ENCODE measurements around the gene KRT73. TPM values are rescaled to one million over a fixed set of nuclear protein-coding genes. Genes with fewer than 3 reads are reported as not detected.

The KRT73 gene
- total and polyA plus RNA-seq, 2 experiments from 2014 or later: not detected

GRCh38 chr12:52662918-52663229, 44.5 kb upstream of the KRT73 start (continued):
- no peak for TF ChIP-seq CREB1 (CRISPR knock-in tag; IDR thresholded peaks at IDR 0.05; ENCODE audit: low read depth)
- no peak for TF ChIP-seq ZNF331 (CRISPR knock-in tag; IDR thresholded peaks at IDR 0.05; ENCODE audit: low read depth)
- no peak for TF ChIP-seq EZH2phosphoT487 (IDR thresholded peaks at IDR 0.05; ENCODE audit: unreplicated experiment)
- TF ChIP-seq POLR2AphosphoS5 (IDR thresholded peaks at IDR 0.05; ENCODE audit: low read depth): no peak

GRCh38 chr12:52662093-52662917, 43.9 kb upstream of the KRT73 start:
- no peak for TF ChIP-seq POLR2AphosphoS5 (IDR thresholded peaks at IDR 0.05; ENCODE audit: low read depth)
- no peak for TF ChIP-seq ZNF331 (CRISPR knock-in tag; IDR thresholded peaks at IDR 0.05; ENCODE audit: low read depth)
- TF ChIP-seq EZH2 (IDR thresholded peaks at IDR 0.05; ENCODE audit: low read depth, unreplicated experiment): no peak
- TF ChIP-seq, protein P1, sequence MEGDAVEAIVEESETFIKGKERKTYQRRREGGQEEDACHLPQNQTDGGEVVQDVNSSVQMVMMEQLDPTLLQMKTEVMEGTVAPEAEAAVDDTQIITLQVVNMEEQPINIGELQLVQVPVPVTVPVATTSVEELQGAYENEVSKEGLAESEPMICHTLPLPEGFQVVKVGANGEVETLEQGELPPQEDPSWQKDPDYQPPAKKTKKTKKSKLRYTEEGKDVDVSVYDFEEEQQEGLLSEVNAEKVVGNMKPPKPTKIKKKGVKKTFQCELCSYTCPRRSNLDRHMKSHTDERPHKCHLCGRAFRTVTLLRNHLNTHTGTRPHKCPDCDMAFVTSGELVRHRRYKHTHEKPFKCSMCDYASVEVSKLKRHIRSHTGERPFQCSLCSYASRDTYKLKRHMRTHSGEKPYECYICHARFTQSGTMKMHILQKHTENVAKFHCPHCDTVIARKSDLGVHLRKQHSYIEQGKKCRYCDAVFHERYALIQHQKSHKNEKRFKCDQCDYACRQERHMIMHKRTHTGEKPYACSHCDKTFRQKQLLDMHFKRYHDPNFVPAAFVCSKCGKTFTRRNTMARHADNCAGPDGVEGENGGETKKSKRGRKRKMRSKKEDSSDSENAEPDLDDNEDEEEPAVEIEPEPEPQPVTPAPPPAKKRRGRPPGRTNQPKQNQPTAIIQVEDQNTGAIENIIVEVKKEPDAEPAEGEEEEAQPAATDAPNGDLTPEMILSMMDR (conservative IDR thresholded peaks at IDR 0.05; ENCODE audit: low read depth in 2 of 2): no peak
- TF ChIP-seq, protein P2, sequence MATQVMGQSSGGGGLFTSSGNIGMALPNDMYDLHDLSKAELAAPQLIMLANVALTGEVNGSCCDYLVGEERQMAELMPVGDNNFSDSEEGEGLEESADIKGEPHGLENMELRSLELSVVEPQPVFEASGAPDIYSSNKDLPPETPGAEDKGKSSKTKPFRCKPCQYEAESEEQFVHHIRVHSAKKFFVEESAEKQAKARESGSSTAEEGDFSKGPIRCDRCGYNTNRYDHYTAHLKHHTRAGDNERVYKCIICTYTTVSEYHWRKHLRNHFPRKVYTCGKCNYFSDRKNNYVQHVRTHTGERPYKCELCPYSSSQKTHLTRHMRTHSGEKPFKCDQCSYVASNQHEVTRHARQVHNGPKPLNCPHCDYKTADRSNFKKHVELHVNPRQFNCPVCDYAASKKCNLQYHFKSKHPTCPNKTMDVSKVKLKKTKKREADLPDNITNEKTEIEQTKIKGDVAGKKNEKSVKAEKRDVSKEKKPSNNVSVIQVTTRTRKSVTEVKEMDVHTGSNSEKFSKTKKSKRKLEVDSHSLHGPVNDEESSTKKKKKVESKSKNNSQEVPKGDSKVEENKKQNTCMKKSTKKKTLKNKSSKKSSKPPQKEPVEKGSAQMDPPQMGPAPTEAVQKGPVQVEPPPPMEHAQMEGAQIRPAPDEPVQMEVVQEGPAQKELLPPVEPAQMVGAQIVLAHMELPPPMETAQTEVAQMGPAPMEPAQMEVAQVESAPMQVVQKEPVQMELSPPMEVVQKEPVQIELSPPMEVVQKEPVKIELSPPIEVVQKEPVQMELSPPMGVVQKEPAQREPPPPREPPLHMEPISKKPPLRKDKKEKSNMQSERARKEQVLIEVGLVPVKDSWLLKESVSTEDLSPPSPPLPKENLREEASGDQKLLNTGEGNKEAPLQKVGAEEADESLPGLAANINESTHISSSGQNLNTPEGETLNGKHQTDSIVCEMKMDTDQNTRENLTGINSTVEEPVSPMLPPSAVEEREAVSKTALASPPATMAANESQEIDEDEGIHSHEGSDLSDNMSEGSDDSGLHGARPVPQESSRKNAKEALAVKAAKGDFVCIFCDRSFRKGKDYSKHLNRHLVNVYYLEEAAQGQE (IDR thresholded peaks at IDR 0.05; ENCODE audit: unreplicated experiment): no peak
- no peak for TF ChIP-seq EZH2phosphoT487 (IDR thresholded peaks at IDR 0.05; ENCODE audit: unreplicated experiment)
- no peak for TF ChIP-seq CREB1 (CRISPR knock-in tag; IDR thresholded peaks at IDR 0.05; ENCODE audit: low read depth)
- TF ChIP-seq STAT1 (IDR thresholded peaks at IDR 0.05; ENCODE audit: unreplicated experiment): no peak
- TF ChIP-seq ZNF462 (CRISPR knock-in tag; IDR thresholded peaks at IDR 0.05): no peak
- Histone ChIP-seq H4K20me1 (replicated peaks; ENCODE audit: insufficient read depth) (no peaks in the 10 kb centered on the region), H3K4me3 (no peak overlapping the region), H3K4me1 (ENCODE audit: insufficient read depth) (no peaks in the 10 kb centered on the region), H2AFZ (no peak overlapping the region), H3F3A (replicated peaks; ENCODE audit: low read depth) (no peaks in the 10 kb centered on the region), H3K9me2 (ENCODE audit: insufficient read depth) (no peaks in the 10 kb centered on the region), H3K4me2 (no peak overlapping the region), H3K27ac (ENCODE audit: low read depth) (no peak overlapping the region), H3K79me2 (replicated peaks; ENCODE audit: insufficient read depth) (no peaks in the 10 kb centered on the region), H3K36me3 (ENCODE audit: insufficient read depth) (no peaks in the 10 kb centered on the region), H3K27me3 (ENCODE audit: insufficient read depth) (no peaks in the 10 kb centered on the region)
- Mint-ChIP-seq H3K27me3 (ENCODE audit: insufficient read depth, low read depth, poor library complexity) (no peaks in the 10 kb centered on the region), H3K27ac (no peak overlapping the region), H3K4me3 (no peak overlapping the region), H3K4me1 (no peaks in the 10 kb centered on the region; the same call in 2 of the 3 replicates), H3K36me3 (ENCODE audit: low read depth) (no peaks in the 10 kb centered on the region), H3K9me3 (no peaks in the 10 kb centered on the region)
- ATAC-seq: no peak
- no peak for DNase-seq (ENCODE audit: low spot score)

All from GM23338 (cell line).